ENCODE results near the gene MORN2. TPM values are rescaled to one million over a fixed set of nuclear protein-coding genes. Genes with fewer than 3 reads are reported as not detected.

Gene MORN2
- total and polyA plus RNA-seq, 2 of the 4 experiments (the other 2 are of a cell fraction), result 13.1 to 16.5 TPM

DNA sequence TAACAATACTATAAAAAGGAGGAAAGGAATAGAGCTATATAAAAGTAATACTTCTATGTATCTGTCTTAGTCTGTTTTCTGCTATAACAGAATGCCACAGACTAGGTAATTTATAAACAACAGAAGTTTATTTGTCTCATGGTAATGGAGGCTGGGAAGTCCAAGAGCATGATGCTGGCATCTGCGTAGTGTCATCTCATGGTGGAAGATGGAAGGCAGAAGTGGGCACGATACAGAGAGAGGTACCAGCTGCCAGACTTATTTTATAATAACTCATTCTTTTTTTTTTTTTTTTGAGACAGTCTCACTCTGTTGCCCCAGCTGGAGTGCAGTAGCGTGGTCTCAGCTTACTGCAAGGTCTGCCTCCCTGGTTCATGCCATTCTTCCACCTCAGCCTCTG, 4.3 kb upstream of the MORN2 start:
- H3K18ac ChIP-seq (ENCODE audit: low read depth, low read length), result no peak overlapping the region
- no peak overlapping the region for H3K56ac ChIP-seq (ENCODE audit: extremely low read depth, insufficient read depth, low read length)
- H4K91ac ChIP-seq (ENCODE audit: insufficient read depth, low read depth, low read length), result no peak overlapping the region
- no peak overlapping the region for H3K9ac ChIP-seq (ENCODE audit: low read depth, low read length)
- in situ Hi-C loops (cut with MboI; ENCODE audit: low sequenced_read_pairs) (no loop called here), intact Hi-C loops (cut with micrococcal nuclease) (loop anchor here (10.0 kb wide), 1 partner anchor 123 kb away; no protein-coding TSS in a partner anchor), dilution Hi-C loops (cut with HindIII; ENCODE audit: low sequenced_read_pairs, unreplicated experiment) (no loop called here)
- H3K9me1 ChIP-seq (ENCODE audit: insufficient read depth, low read length), result 0 out of 2 replicates have a peak, but pooled peaks cover 2% of the 10 kb centered on the region
- H2AFZ ChIP-seq (replicated peaks; ENCODE audit: low read length, poor library complexity), result no peak overlapping the region
- ChIA-PET POLR2A (ENCODE audit: unreplicated experiment) (no interaction called here), CTCF (interaction anchor here (0.6 kb wide), 2 partner anchors 121 to 1678 kb away, joined by 3 read pairs; no protein-coding TSS in a partner anchor)
- no peak overlapping the region for H3K14ac ChIP-seq (replicated peaks; ENCODE audit: low read depth, low read length)
- H3K9me3 ChIP-seq (ENCODE audit: control insufficient read depth, insufficient read depth, low read length), result no peaks in the 10 kb centered on the region
- H3K27ac ChIP-seq (ENCODE audit: insufficient read depth, low read length), result no peak overlapping the region
- H3K4ac ChIP-seq (ENCODE audit: low read depth, low read length), result no peak overlapping the region
- no peak overlapping the region for H2BK20ac ChIP-seq (ENCODE audit: low read depth, low read length)
- no peak overlapping the region for H4K8ac ChIP-seq (ENCODE audit: low read depth in 2 of 2, low read length in 2 of 2)
- no peak for TF ChIP-seq SMC3 (IDR thresholded peaks at IDR 0.05; ENCODE audit: low read depth, low read length)
- TF ChIP-seq RFX5 (IDR thresholded peaks at IDR 0.05; ENCODE audit: low read depth, low read length), result no peak
- TF ChIP-seq MXI1 (IDR thresholded peaks at IDR 0.05; ENCODE audit: borderline replicate concordance, low read depth, low read length), result no peak
- no peak for TF ChIP-seq FOS (IDR thresholded peaks at IDR 0.05; ENCODE audit: low read depth, low read length)
- TF ChIP-seq MAFK (IDR thresholded peaks at IDR 0.05; ENCODE audit: low read depth, low read length), result no peak
- TF ChIP-seq, protein P1, sequence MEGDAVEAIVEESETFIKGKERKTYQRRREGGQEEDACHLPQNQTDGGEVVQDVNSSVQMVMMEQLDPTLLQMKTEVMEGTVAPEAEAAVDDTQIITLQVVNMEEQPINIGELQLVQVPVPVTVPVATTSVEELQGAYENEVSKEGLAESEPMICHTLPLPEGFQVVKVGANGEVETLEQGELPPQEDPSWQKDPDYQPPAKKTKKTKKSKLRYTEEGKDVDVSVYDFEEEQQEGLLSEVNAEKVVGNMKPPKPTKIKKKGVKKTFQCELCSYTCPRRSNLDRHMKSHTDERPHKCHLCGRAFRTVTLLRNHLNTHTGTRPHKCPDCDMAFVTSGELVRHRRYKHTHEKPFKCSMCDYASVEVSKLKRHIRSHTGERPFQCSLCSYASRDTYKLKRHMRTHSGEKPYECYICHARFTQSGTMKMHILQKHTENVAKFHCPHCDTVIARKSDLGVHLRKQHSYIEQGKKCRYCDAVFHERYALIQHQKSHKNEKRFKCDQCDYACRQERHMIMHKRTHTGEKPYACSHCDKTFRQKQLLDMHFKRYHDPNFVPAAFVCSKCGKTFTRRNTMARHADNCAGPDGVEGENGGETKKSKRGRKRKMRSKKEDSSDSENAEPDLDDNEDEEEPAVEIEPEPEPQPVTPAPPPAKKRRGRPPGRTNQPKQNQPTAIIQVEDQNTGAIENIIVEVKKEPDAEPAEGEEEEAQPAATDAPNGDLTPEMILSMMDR (conservative IDR thresholded peaks at IDR 0.05; ENCODE audit: low read depth, low read length), result no peak
- TF ChIP-seq BHLHE40 (IDR thresholded peaks at IDR 0.05; ENCODE audit: low read depth, low read length), result no peak
- TF ChIP-seq RAD21 (IDR thresholded peaks at IDR 0.05; ENCODE audit: low read length), result no peak
- TF ChIP-seq CEBPB (IDR thresholded peaks at IDR 0.05; ENCODE audit: low read depth, low read length), result no peak
- TF ChIP-seq RCOR1 (IDR thresholded peaks at IDR 0.05; ENCODE audit: insufficient replicate concordance, low read length), result no peak
- no peak for TF ChIP-seq POLR2A (IDR thresholded peaks at IDR 0.05; ENCODE audit: low read depth, low read length)
- TF ChIP-seq CHD1 (IDR thresholded peaks at IDR 0.05; ENCODE audit: low read depth, low read length), result no peak
- no peak for TF ChIP-seq MAZ (IDR thresholded peaks at IDR 0.05; ENCODE audit: borderline replicate concordance, low read depth, low read length)
- no peak for TF ChIP-seq NFE2L2 (IDR thresholded peaks at IDR 0.05; ENCODE audit: low read depth, low read length)
- TF ChIP-seq, protein P2, sequence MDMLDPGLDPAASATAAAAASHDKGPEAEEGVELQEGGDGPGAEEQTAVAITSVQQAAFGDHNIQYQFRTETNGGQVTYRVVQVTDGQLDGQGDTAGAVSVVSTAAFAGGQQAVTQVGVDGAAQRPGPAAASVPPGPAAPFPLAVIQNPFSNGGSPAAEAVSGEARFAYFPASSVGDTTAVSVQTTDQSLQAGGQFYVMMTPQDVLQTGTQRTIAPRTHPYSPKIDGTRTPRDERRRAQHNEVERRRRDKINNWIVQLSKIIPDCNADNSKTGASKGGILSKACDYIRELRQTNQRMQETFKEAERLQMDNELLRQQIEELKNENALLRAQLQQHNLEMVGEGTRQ (IDR thresholded peaks at IDR 0.05; ENCODE audit: low read depth, low read length), result no peak
- TF ChIP-seq, protein P3, sequence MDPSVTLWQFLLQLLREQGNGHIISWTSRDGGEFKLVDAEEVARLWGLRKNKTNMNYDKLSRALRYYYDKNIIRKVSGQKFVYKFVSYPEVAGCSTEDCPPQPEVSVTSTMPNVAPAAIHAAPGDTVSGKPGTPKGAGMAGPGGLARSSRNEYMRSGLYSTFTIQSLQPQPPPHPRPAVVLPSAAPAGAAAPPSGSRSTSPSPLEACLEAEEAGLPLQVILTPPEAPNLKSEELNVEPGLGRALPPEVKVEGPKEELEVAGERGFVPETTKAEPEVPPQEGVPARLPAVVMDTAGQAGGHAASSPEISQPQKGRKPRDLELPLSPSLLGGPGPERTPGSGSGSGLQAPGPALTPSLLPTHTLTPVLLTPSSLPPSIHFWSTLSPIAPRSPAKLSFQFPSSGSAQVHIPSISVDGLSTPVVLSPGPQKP (IDR thresholded peaks at IDR 0.05; ENCODE audit: borderline replicate concordance, low read depth, low read length), result no peak
- H2BK15ac ChIP-seq (ENCODE audit: low read depth, low read length), result no peak overlapping the region
- H4K5ac ChIP-seq (ENCODE audit: low read depth, low read length), result no peak overlapping the region
- H2AK9ac ChIP-seq (replicated peaks; ENCODE audit: low read depth, low read length, poor library complexity), result no peak overlapping the region
- no peaks in the 10 kb centered on the region for H4K20me1 ChIP-seq (ENCODE audit: insufficient read depth, low read length)
- BruUV-seq (replicated peaks), result no TSS peak
- 100% methylated on average over 1 of the region's 3 CpGs; no CpG with 5 or more reads in 1 of the 2 experiments for WGBS, 2 experiments (ENCODE audit: extremely low coverage in 2 of 2, insufficient read length in 1 of 2)
- H3K4me3 ChIP-seq (ENCODE audit: insufficient read depth, low read depth, low read length), result no peak overlapping the region
- ATAC-seq (ENCODE audit: low read depth) (no peak), DNase-seq (no peak)
- H3K36me3 ChIP-seq (ENCODE audit: control insufficient read depth, insufficient read depth, low read length), result peaks cover 7% of the 10 kb centered on the region; the same call in 1 of the 2 replicates
- H3K4me1 ChIP-seq (ENCODE audit: control insufficient read depth, insufficient read depth, low read length), result 0 out of 2 replicates have a peak, but pooled peaks cover 1% of the 10 kb centered on the region
- peaks cover 14 to 41% of the 10 kb centered on the region in 2 experiments for H3K79me1 ChIP-seq (ENCODE audit: low read depth in 1 of 2, low read length in 2 of 2)
- H2BK120ac ChIP-seq (ENCODE audit: low read depth, low read length), result no peak overlapping the region
- no peaks in the 10 kb centered on the region for H3K27me3 ChIP-seq (ENCODE audit: control insufficient read depth, insufficient read depth, low read length)
- no peak overlapping the region for H3K4me2 ChIP-seq (ENCODE audit: low read depth, low read length)
- no peak overlapping the region for H2AK5ac ChIP-seq (ENCODE audit: low read depth, low read length)
- H3K23ac ChIP-seq (ENCODE audit: low read depth, low read length), result no peak overlapping the region
- no peak overlapping the region for H2BK5ac ChIP-seq (ENCODE audit: low read depth, low read length, poor library complexity, severe bottlenecking)

Measured in IMR-90 (cell line).